ENCODE measurements around the gene IL17RA. TPM values are rescaled to one million over a fixed set of nuclear protein-coding genes. Genes with fewer than 3 reads are reported as not detected.

Gene IL17RA
- total RNA-seq, 1 donor: 24.8 TPM

DNA sequence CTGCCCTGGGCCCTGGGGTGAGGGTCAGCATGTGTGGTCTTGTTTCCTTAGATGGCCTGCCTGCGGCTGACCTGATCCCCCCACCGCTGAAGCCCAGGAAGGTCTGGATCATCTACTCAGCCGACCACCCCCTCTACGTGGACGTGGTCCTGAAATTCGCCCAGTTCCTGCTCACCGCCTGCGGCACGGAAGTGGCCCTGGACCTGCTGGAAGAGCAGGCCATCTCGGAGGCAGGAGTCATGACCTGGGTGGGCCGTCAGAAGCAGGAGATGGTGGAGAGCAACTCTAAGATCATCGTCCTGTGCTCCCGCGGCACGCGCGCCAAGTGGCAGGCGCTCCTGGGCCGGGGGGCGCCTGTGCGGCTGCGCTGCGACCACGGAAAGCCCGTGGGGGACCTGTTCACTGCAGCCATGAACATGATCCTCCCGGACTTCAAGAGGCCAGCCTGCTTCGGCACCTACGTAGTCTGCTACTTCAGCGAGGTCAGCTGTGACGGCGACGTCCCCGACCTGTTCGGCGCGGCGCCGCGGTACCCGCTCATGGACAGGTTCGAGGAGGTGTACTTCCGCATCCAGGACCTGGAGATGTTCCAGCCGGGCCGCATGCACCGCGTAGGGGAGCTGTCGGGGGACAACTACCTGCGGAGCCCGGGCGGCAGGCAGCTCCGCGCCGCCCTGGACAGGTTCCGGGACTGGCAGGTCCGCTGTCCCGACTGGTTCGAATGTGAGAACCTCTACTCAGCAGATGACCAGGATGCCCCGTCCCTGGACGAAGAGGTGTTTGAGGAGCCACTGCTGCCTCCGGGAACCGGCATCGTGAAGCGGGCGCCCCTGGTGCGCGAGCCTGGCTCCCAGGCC lies 23.7 kb downstream of the IL17RA start:
- Histone ChIP-seq H3K4me3 (ENCODE audit: low read length) (no peak overlapping the region), H3K27me3 (ENCODE audit: insufficient read depth, low read length) (no peaks in the 10 kb centered on the region), H3K4me1 (ENCODE audit: insufficient read depth, low read length) (peaks cover 98% of the 10 kb centered on the region), H3K9me3 (ENCODE audit: low read depth, low read length) (no peaks in the 10 kb centered on the region)

DNA sequence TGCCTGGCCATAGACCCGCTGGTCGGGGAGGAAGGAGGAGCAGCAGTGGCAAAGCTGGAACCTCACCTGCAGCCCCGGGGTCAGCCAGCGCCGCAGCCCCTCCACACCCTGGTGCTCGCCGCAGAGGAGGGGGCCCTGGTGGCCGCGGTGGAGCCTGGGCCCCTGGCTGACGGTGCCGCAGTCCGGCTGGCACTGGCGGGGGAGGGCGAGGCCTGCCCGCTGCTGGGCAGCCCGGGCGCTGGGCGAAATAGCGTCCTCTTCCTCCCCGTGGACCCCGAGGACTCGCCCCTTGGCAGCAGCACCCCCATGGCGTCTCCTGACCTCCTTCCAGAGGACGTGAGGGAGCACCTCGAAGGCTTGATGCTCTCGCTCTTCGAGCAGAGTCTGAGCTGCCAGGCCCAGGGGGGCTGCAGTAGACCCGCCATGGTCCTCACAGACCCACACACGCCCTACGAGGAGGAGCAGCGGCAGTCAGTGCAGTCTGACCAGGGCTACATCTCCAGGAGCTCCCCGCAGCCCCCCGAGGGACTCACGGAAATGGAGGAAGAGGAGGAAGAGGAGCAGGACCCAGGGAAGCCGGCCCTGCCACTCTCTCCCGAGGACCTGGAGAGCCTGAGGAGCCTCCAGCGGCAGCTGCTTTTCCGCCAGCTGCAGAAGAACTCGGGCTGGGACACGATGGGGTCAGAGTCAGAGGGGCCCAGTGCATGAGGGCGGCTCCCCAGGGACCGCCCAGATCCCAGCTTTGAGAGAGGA lies 24.5 kb downstream of the IL17RA start:
- Histone ChIP-seq H3K4me1 (ENCODE audit: insufficient read depth, low read length) (peaks cover 98% of the 10 kb centered on the region), H3K27me3 (ENCODE audit: insufficient read depth, low read length) (no peaks in the 10 kb centered on the region), H3K4me3 (ENCODE audit: low read length) (no peak overlapping the region), H3K9me3 (ENCODE audit: low read depth, low read length) (no peaks in the 10 kb centered on the region)

DNA sequence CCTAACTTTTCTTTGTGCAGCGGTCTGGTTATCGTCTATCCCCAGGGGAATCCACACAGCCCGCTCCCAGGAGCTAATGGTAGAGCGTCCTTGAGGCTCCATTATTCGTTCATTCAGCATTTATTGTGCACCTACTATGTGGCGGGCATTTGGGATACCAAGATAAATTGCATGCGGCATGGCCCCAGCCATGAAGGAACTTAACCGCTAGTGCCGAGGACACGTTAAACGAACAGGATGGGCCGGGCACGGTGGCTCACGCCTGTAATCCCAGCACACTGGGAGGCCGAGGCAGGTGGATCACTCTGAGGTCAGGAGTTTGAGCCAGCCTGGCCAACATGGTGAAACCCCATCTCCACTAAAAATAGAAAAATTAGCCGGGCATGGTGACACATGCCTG lies 25.2 kb downstream of the IL17RA start:
- Histone ChIP-seq H3K4me3 (ENCODE audit: low read length) (no peak overlapping the region), H3K4me1 (ENCODE audit: insufficient read depth, low read length) (peaks cover 98% of the 10 kb centered on the region), H3K27me3 (ENCODE audit: insufficient read depth, low read length) (no peaks in the 10 kb centered on the region), H3K9me3 (ENCODE audit: low read depth, low read length) (no peaks in the 10 kb centered on the region)

DNA sequence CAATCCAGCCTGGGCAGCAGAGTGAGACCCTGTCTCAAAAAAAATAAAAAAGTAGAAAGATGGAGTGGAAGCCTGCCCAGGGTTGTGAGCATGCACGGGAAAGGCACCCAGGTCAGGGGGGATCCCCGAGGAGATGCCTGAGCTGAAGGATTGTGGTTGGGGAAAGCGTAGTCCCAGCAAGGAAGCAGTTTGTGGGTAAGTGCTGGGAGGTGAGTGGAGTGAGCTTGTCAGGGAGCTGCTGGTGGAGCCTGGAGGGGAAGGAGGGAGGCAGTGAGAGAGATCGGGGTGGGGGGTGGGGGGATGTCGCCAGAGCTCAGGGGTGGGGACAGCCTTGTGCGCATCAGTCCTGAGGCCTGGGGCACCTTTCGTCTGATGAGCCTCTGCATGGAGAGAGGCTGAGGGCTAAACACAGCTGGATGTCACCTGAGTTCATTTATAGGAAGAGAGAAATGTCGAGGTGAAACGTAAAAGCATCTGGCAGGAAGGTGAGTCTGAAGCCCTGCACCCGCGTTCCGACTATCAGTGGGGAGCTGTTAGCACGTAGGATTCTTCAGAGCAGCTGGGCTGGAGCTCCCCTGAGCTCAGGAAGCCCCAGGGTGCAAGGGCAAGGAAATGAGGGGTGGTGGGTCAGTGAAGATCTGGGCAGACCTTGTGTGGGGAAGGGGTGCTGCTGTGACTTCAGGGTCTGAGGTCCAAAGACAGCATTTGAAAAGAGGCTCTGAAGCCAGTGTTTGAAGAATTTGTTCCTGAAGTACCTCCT lies 26.2 kb downstream of the IL17RA start:
- Histone ChIP-seq H3K9me3 (ENCODE audit: low read depth, low read length) (no peaks in the 10 kb centered on the region), H3K4me1 (ENCODE audit: insufficient read depth, low read length) (peaks cover 98% of the 10 kb centered on the region), H3K4me3 (ENCODE audit: low read length) (no peak overlapping the region), H3K27me3 (ENCODE audit: insufficient read depth, low read length) (no peaks in the 10 kb centered on the region)

DNA sequence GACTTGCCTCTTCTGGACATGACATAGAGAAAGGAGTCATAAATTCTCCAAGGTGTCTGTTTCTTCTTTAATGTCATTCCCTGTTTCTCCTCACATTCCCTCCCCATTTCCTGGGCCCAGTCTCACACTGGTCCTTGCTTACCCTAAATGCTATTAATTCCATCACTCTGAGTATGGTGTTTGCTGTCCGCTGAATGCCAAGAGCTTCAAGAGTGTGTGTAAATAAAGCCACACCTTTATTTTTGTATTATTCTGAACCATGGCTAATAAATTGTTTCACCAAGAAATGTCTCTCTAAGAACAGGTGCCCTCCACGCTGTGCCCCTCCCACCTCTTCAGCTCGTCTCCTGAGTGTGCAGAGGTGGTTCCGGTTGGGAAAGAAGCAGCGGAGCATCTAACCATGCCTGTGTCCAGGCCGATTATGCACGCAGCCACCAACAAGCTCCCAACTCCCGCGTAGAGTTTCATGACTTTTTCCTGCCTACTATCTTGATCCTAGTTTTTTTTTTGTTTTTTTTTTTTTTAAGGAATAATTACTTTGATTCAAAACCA lies 27.8 kb downstream of the IL17RA start:
- Histone ChIP-seq H3K9me3 (ENCODE audit: low read depth, low read length) (no peaks in the 10 kb centered on the region), H3K4me1 (ENCODE audit: insufficient read depth, low read length) (peaks cover 98% of the 10 kb centered on the region), H3K27me3 (ENCODE audit: insufficient read depth, low read length) (no peaks in the 10 kb centered on the region), H3K4me3 (ENCODE audit: low read length) (no peak overlapping the region)

DNA sequence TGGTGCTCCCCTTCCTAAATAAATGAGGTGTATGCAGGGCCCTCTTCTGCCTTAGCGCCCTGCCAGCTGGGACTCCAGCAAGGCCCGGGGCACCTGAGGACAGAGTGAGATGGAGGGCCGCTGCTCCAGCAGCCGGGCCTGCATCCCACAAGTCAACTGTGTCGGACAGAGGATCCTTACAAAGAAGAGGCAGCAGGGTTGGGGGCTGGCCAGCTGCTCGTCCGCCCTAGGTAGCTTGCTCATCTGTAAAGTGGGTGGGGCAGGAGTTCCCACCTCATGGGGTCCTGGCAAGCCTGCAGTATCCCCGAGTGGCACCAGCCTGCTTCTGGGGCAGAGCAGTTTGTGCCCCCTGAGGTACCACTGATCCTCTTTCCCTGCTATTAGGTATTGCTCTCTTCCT lies 28.8 kb downstream of the IL17RA start:
- Histone ChIP-seq H3K4me1 (ENCODE audit: insufficient read depth, low read length) (peaks cover 98% of the 10 kb centered on the region), H3K27me3 (ENCODE audit: insufficient read depth, low read length) (no peaks in the 10 kb centered on the region), H3K4me3 (ENCODE audit: low read length) (no peak overlapping the region), H3K9me3 (ENCODE audit: low read depth, low read length) (no peaks in the 10 kb centered on the region)

DNA sequence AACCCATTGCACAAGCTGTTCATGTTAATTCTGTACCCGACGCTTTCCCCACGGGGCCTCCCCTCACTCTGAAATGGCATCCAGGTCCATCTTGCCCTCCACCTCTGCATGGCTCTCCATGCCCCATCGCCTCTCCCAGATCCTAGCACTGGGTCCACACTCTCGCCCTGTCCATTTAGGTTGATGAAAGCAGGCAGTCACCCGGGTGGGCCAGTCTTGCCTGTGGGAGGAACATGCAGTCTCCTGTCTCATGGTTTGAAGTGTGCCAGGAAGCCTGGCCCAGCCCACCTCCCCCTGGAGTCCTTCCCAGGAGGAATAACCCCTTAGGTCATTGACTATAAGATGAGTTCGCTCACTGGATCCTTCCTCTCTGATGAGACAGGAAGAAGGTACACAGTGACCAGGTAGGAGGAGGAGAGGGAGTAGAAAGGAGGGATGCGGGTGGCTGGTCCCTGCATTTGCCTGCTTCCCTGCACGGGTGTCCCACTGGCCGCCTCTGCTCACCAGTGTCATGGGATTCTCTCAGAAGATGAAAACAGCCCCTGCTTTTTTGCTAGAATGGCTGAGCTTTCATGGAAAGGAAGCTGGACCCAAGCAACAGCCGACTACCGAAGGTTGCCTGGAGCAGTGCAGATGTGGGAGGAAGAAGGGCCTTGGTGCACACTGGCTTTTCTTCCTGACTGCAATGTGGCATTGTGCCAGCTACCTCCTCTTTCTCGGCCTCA lies 29.5 kb downstream of the IL17RA start:
- Histone ChIP-seq H3K4me1 (ENCODE audit: insufficient read depth, low read length) (peaks cover 98% of the 10 kb centered on the region), H3K9me3 (ENCODE audit: low read depth, low read length) (no peaks in the 10 kb centered on the region), H3K4me3 (ENCODE audit: low read length) (no peak overlapping the region), H3K27me3 (ENCODE audit: insufficient read depth, low read length) (no peaks in the 10 kb centered on the region)

DNA sequence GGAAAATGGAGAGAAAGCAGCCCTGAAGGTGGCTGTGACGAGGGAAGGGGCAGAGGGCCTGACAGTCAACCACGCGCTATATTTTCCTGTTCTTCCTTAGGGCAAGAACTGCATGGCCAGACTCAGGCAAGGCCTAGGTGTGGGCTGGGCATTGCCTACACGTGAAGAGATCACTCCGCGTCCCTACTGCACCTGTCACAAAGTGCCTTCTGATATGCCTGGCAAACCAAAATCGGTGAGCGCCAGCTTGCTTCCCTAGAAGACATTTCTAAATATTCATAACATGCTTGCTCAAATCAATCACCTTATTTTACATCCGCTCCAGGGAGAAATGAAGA lies 30.1 kb downstream of the IL17RA start:
- H3K4me1 ChIP-seq (ENCODE audit: insufficient read depth, low read length): peaks cover 98% of the 10 kb centered on the region
- no peaks in the 10 kb centered on the region for H3K27me3 ChIP-seq (ENCODE audit: insufficient read depth, low read length)
- H3K4me3 ChIP-seq (ENCODE audit: low read length): no peak overlapping the region
- no peaks in the 10 kb centered on the region for H3K9me3 ChIP-seq (ENCODE audit: low read depth, low read length)

DNA sequence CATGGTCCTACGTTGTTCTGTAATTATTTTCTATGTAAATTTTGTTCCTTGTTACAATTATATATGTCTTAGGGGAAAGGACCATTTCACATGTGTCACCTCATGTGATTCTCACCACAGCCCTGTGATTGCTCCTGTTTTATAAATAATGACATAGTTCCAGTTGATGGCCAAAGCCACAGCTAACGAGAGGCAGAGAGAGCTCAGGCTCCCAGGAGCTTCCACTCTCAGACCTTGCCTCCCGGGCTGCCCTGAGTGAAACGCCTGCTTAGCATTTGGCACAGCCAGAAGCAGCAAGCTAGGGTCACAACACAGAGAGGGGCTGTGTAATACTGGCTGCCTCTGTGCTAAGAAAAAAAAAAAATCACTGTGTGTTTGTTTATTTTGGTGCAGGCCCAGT lies 30.4 kb downstream of the IL17RA start:
- Histone ChIP-seq H3K4me1 (ENCODE audit: insufficient read depth, low read length) (peaks cover 95% of the 10 kb centered on the region), H3K4me3 (ENCODE audit: low read length) (no peak overlapping the region), H3K27me3 (ENCODE audit: insufficient read depth, low read length) (no peaks in the 10 kb centered on the region), H3K9me3 (ENCODE audit: low read depth, low read length) (no peaks in the 10 kb centered on the region)

DNA sequence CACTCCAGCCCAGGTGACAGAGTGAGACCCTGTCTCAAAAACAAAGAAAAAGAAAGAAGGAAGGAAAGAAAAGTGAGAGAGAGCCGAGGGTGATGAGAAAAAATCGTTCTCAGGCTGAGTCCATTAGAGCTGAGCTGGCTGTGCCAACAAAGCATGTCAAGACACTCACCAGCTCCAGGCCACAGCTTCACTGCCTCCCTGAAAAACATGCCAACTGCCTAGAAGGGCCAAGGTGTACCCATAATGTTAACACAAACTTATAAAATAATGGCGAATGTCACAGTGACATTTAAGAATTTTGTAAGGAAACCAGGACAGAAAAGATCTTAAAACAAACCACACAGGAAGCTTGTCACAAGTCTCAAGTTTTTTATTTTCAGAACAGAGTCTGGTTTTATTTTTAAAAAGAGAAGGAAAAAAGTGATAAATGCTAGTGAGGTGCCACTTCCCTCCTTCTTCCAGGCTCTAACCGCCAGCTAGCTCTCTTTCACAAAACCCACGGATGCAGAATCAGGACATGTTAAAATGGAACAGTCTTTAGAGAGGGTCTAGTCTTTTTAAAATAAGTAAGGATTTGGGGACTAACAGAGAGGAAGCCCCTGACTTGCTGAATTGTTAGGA lies 31.3 kb downstream of the IL17RA start:
- no peaks in the 10 kb centered on the region for H3K27me3 ChIP-seq (ENCODE audit: insufficient read depth, low read length)
- peaks cover 89% of the 10 kb centered on the region for H3K4me1 ChIP-seq (ENCODE audit: insufficient read depth, low read length)
- no peak overlapping the region for H3K4me3 ChIP-seq (ENCODE audit: low read length)
- H3K9me3 ChIP-seq (ENCODE audit: low read depth, low read length): no peaks in the 10 kb centered on the region

DNA sequence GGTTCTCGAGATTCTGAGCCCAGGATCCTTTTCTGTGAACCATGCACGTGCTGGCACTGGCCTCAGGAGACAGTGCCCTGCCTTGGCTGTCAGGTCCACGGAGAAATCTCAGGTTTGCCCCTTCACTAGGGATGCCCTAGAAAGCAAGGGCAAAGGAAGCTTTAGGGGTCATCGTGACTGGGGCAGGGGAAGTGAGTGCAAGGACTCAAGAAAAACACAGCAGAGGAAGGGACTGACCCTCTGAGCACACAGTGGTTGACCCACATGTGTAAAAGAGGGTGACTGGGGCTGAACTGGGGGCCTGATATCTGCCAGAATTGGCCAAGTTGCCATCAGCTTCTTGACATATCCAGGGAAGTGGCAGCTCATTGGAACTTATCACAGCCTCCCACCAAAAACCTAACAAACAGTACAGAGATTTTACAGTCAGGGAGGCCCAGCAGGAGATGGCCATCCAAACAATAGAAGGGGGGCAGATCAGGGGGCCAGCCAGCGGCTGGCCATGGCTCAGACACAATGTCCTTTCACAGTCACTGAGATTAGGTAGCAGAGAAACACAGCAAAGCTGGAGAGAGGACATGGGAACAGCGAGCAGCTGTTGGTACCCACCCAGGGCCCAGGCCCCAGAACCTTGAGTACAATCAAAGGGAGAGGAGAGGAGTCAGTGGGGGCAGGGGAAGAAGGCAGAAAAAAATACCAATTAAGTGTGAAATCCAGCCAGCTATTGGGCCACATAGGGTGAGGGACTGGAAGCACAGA lies 32.0 kb downstream of the IL17RA start:
- Histone ChIP-seq H3K4me1 (ENCODE audit: insufficient read depth, low read length) (peaks cover 87% of the 10 kb centered on the region), H3K9me3 (ENCODE audit: low read depth, low read length) (no peaks in the 10 kb centered on the region), H3K27me3 (ENCODE audit: insufficient read depth, low read length) (peaks cover 4% of the 10 kb centered on the region), H3K4me3 (ENCODE audit: low read length) (no peak overlapping the region)

DNA sequence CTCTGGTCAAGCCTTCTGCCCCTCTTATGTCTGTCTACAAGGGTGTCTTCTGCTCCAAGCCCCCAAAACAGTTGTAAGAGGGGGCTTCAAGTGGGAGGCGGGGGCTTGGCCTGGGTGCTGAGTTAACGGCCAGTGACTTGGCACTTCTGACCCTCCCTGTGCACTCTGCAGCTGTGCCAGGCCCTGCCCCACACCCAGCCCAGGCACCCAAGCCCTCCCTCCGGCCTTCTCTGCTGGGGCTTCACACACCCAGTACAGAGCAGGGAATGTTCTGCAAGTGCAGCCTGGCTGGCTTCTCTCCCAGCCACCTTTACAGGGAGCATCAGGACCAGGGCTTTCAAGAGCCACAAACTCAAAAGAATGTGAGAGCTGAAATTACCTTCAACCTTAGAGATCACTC lies 32.6 kb downstream of the IL17RA start:
- Histone ChIP-seq H3K27me3 (ENCODE audit: insufficient read depth, low read length) (peaks cover 10% of the 10 kb centered on the region), H3K4me1 (ENCODE audit: insufficient read depth, low read length) (peaks cover 84% of the 10 kb centered on the region), H3K4me3 (ENCODE audit: low read length) (no peak overlapping the region), H3K9me3 (ENCODE audit: low read depth, low read length) (no peaks in the 10 kb centered on the region)

DNA sequence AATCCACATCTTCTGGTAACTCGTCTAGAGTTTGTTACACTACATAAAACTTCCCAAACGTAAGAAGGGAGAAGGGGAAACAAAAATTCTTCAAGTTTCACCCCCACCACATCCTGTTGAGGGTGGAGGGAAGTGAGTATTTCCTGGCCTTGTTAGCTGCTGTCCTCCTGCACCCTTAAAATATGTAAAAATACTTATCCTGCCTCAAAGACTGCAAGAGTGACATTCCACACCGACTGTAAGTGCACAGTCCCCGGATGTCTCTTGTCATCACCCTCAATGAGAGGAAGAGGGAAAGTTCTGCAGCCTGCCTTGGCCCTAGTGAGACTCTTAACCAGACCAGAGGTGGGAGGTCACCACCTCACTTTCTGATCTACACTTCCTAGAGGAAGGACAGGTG lies 33.1 kb downstream of the IL17RA start:
- Histone ChIP-seq H3K27me3 (ENCODE audit: insufficient read depth, low read length) (peaks cover 13% of the 10 kb centered on the region), H3K9me3 (ENCODE audit: low read depth, low read length) (no peaks in the 10 kb centered on the region), H3K4me1 (ENCODE audit: insufficient read depth, low read length) (peaks cover 79% of the 10 kb centered on the region), H3K4me3 (ENCODE audit: low read length) (no peak overlapping the region)
